HepG2 (cell line): ENCODE measurements around the gene TPX2. TPM values are rescaled to one million over a fixed set of nuclear protein-coding genes. Genes with fewer than 3 reads are reported as not detected.
A peak's percentile ranks its signal among the peaks of the same experiment; 100 is the strongest.

Experiments used
- ATF7 ChIP-seq, 2 experiments: fragments of 450-650 bp in 1 of 2; sonication (generic) in 1 of 2; formaldehyde crosslinking in 1 of 2; IDR thresholded peaks; 2 replicates each; pipeline versions ENCODE4 v1.4.0 to v1.6.1; 2016 to 2020; ENCODE audit warnings: antibody characterized with exemption in 1 of 2, mild to moderate bottlenecking in 1 of 2, missing genetic modification reagents in 1 of 2
- ATF7-NPFF ChIP-seq: sonication (generic); formaldehyde crosslinking; IDR thresholded peaks from 2 replicates; pipeline ENCODE4 v1.8.1; 2023; ENCODE audit warnings: mild to moderate bottlenecking, low read depth, missing genetic modification reagents, moderate library complexity
- CERS6 ChIP-seq: sonication (generic); formaldehyde crosslinking; IDR thresholded peaks from 2 replicates; pipeline ENCODE4 v1.5.0; 2020; ENCODE audit warnings: missing genetic modification reagents
- E2F5 ChIP-seq: sonication (generic); formaldehyde crosslinking; conservative IDR thresholded peaks from 2 replicates; pipeline ENCODE4 v1.4.0; 2020; ENCODE audit warnings: missing genetic modification reagents
- GATAD2A ChIP-seq: IDR thresholded peaks from 2 replicates; pipeline ENCODE4 v1.6.1; 2016
- GPN1 ChIP-seq: sonication (generic); formaldehyde crosslinking; IDR thresholded peaks from 2 replicates; pipeline ENCODE4 v1.5.1; 2020; ENCODE audit warnings: missing genetic modification reagents, borderline replicate concordance
- HCFC1 ChIP-seq: fragments of 150-350 bp; IDR thresholded peaks from 2 replicates; pipeline ENCODE4 v1.6.1; 2014; ENCODE audit warnings: low read depth, low read length
- HES4 ChIP-seq: sonication (generic); formaldehyde crosslinking; IDR thresholded peaks from 2 replicates; pipeline ENCODE4 v1.9.0; 2021; ENCODE audit warnings: mild to moderate bottlenecking, missing genetic modification reagents, borderline replicate concordance
- KDM3A ChIP-seq: IDR thresholded peaks from 2 replicates; pipeline ENCODE4 v1.6.1; 2018; ENCODE audit warnings: low read depth, missing compliant biosample characterization
- MED13 ChIP-seq: sonication (generic); formaldehyde crosslinking; IDR thresholded peaks from 2 replicates; pipeline ENCODE4 v1.5.0; 2020; ENCODE audit warnings: missing genetic modification reagents
- NFRKB ChIP-seq: fragments of 450-650 bp; IDR thresholded peaks from 2 replicates; pipeline ENCODE4 v1.6.1; 2017
- NFYC ChIP-seq: IDR thresholded peaks from 2 replicates; pipeline ENCODE4 v1.6.1; 2016; ENCODE audit warnings: missing genetic modification reagents, missing compliant biosample characterization
- PAX8 ChIP-seq: sonication (generic); formaldehyde crosslinking; IDR thresholded peaks from 2 replicates; pipeline ENCODE4 v1.8.0; 2022; ENCODE audit warnings: mild to moderate bottlenecking, missing genetic modification reagents, borderline replicate concordance
- PLRG1 ChIP-seq: fragments of 450-650 bp; conservative IDR thresholded peaks from 2 replicates; pipeline ENCODE4 v1.6.1; 2016
- PRMT3 ChIP-seq: sonication (generic); formaldehyde crosslinking; IDR thresholded peaks from 2 replicates; pipeline ENCODE4 v1.8.1; 2022; ENCODE audit warnings: low read depth, mild to moderate bottlenecking, moderate library complexity, missing genetic modification reagents, borderline replicate concordance
- RBFOX2 ChIP-seq: fragments of 200-400 bp; formaldehyde crosslinking; IDR thresholded peaks from 2 replicates; pipeline ENCODE4 v1.6.1; 2017; ENCODE audit warnings: low read depth, mild to moderate bottlenecking, low read length
- RCOR2 ChIP-seq: IDR thresholded peaks from 2 replicates; pipeline ENCODE4 v1.6.1; 2016; ENCODE audit warnings: missing biosample characterization, missing genetic modification reagents
- SATB2 ChIP-seq: sonication (generic); formaldehyde crosslinking; IDR thresholded peaks from 2 replicates; pipeline ENCODE4 v1.5.0; 2020; ENCODE audit warnings: missing genetic modification reagents
- SRF ChIP-seq: IDR thresholded peaks from 2 replicates; pipeline ENCODE4 v1.6.1; 2011; ENCODE audit warnings: mild to moderate bottlenecking, low read depth, low read length, moderate library complexity
- TEAD3 ChIP-seq: optimal IDR thresholded peaks from 2 replicates; pipeline ENCODE3; 2016; ENCODE audit warnings: borderline replicate concordance
- ZBTB37 ChIP-seq: sonication (generic); formaldehyde crosslinking; IDR thresholded peaks from 2 replicates; pipeline ENCODE4 v1.4.0; 2020; ENCODE audit warnings: mild to moderate bottlenecking, missing genetic modification reagents
- ZFP82 ChIP-seq: sonication (generic); formaldehyde crosslinking; IDR thresholded peaks from 2 replicates; pipeline ENCODE4 v1.5.1; 2020; ENCODE audit warnings: mild to moderate bottlenecking, missing genetic modification reagents, borderline replicate concordance
- ZNF230 ChIP-seq: sonication (generic); formaldehyde crosslinking; IDR thresholded peaks from 2 replicates; pipeline ENCODE4 v1.4.0; 2020; ENCODE audit warnings: mild to moderate bottlenecking, missing genetic modification reagents
- ZNF543 ChIP-seq: sonication (generic); formaldehyde crosslinking; IDR thresholded peaks from 2 replicates; pipeline ENCODE4 v1.4.0; 2020; ENCODE audit warnings: mild to moderate bottlenecking, missing genetic modification reagents
- ZNF720 ChIP-seq: sonication (generic); formaldehyde crosslinking; IDR thresholded peaks from 2 replicates; pipeline ENCODE4 v1.4.0; 2020; ENCODE audit warnings: missing genetic modification reagents
- ZNF737 ChIP-seq: sonication (generic); formaldehyde crosslinking; IDR thresholded peaks from 2 replicates; pipeline ENCODE4 v1.5.0; 2020; ENCODE audit warnings: missing genetic modification reagents, mild to moderate bottlenecking, borderline replicate concordance
- ZNF775 ChIP-seq: sonication (generic); formaldehyde crosslinking; IDR thresholded peaks from 2 replicates; pipeline ENCODE4 v1.4.0; 2020; ENCODE audit warnings: missing genetic modification reagents, mild to moderate bottlenecking, moderate library complexity, borderline replicate concordance
- ZNF776 ChIP-seq: sonication (generic); formaldehyde crosslinking; IDR thresholded peaks from 2 replicates; pipeline ENCODE4 v1.4.0; 2020; ENCODE audit warnings: mild to moderate bottlenecking, missing genetic modification reagents
- ZNF83 ChIP-seq: sonication (generic); formaldehyde crosslinking; IDR thresholded peaks from 2 replicates; pipeline ENCODE4 v1.4.0; 2020; ENCODE audit warnings: missing genetic modification reagents, mild to moderate bottlenecking, borderline replicate concordance
- ZNF879 ChIP-seq: sonication (generic); formaldehyde crosslinking; IDR thresholded peaks from 2 replicates; pipeline ENCODE4 v1.8.1; 2023; ENCODE audit warnings: missing genetic modification reagents
- ZZZ3 ChIP-seq: sonication (generic); formaldehyde crosslinking; IDR thresholded peaks from 2 replicates; pipeline ENCODE4 v1.4.0; 2020; ENCODE audit warnings: missing genetic modification reagents, mild to moderate bottlenecking, borderline replicate concordance
- polyA plus RNA-seq, 8 experiments: library from polyadenylated mRNA; depleted of rRNA in 3 of 8; stranded (reverse) in 7 of 8; unstranded in 1 of 8; fragments of >200 nt; fragmentation: Illumina TruSeq in 4 of 8; extraction: Trizol in 4 of 8; gene quantifications; 2 replicates each; pipeline versions ENCODE4 v1.2.1 to v1.2.3, GENCODE V29; 2011 to 2016; ENCODE audit warnings: low read depth in 4 of 8, missing spikeins in 1 of 8, mixed read lengths in 1 of 8; ENCODE audit not compliant: insufficient read depth in 1 of 8
- total RNA-seq, 5 experiments: library from RNA; depleted of rRNA; stranded (reverse); fragments of >200 nt; fragmentation: Illumina TruSeq; extraction: Trizol; gene quantifications; 2 replicates each; pipeline ENCODE4 v1.2.3, GENCODE V29; 2016; ENCODE audit warnings: low read depth in 1 of 5

Gene TPX2
- total and polyA plus RNA-seq, 2 of the 13 experiments (the other 11 are each of a cell fraction or from before 2014, with no cell fraction given): 34.3 to 124 TPM

GRCh38 chr20:31718952-31719643, 20.0 kb upstream of the TPX2 start (continued):
- TF ChIP-seq ZNF83 (CRISPR knock-in tag): no peak
- TF ChIP-seq ZNF543: no peak; the same call in 1 of the 2 replicates
- 0 out of 2 replicates have a peak, but pooled peaks have one; percentile 14 for TF ChIP-seq ZFP82 (CRISPR knock-in tag)
- no peak; the same call in 1 of the 2 replicates for TF ChIP-seq PAX8 (CRISPR knock-in tag)
- TF ChIP-seq NFRKB: no peak
- TF ChIP-seq ZNF737: no peak
- no peak for TF ChIP-seq ZNF776 (CRISPR knock-in tag)
- TF ChIP-seq KDM3A: no peak
- no peak for TF ChIP-seq HES4 (CRISPR knock-in tag)
- no peak for TF ChIP-seq PRMT3
- no peak for TF ChIP-seq HCFC1
- no peak for TF ChIP-seq E2F5 (CRISPR knock-in tag)
- no peak for TF ChIP-seq ZNF720 (CRISPR knock-in tag)
- no peak for TF ChIP-seq SRF
- TF ChIP-seq PLRG1: no peak
- TF ChIP-seq NFYC: 0 out of 2 replicates have a peak, but pooled peaks have one; percentile 6
- TF ChIP-seq ZNF775 (CRISPR knock-in tag): no peak
- TF ChIP-seq GATAD2A: no peak
- no peak for TF ChIP-seq ATF7 (IDR thresholded peaks at IDR 0.05)
- no peak for TF ChIP-seq ATF7 (CRISPR knock-in tag; IDR thresholded peaks at IDR 0.05)
- TF ChIP-seq MED13: 0 out of 2 replicates have a peak, but pooled peaks have one; percentile 23
- TF ChIP-seq SATB2 (CRISPR knock-in tag): no peak
- no peak for TF ChIP-seq TEAD3
- TF ChIP-seq RBFOX2: peak; percentile 20
- TF ChIP-seq ZNF879 (CRISPR knock-in tag): no peak
- no peak for TF ChIP-seq RCOR2 (CRISPR knock-in tag)
- TF ChIP-seq ATF7-NPFF (CRISPR knock-in tag): no peak
- TF ChIP-seq CERS6 (CRISPR knock-in tag): no peak
- no peak for TF ChIP-seq ZZZ3 (CRISPR knock-in tag)
- no peak for TF ChIP-seq GPN1 (CRISPR knock-in tag)
- TF ChIP-seq ZBTB37 (CRISPR knock-in tag): no peak
- TF ChIP-seq ZNF230: no peak
